HEK293 (cell line): ENCODE data around the gene P2RX6.

Source experiments
- CTCF ChIA-PET: fragments of 350-600 bp; formaldehyde crosslinking; extraction: SDS; loops from one replicate; lab custom pipeline; 2021; ENCODE audit warnings: antibody characterized with exemption; lab: Yijun Ruan, JAX
- POLR2A ChIA-PET: fragments of 300-600 bp; formaldehyde crosslinking; extraction: SDS; loops from one replicate; lab custom pipeline; 2020; ENCODE audit warnings: antibody characterized with exemption, inconsistent platforms; lab: Yijun Ruan, JAX
- H3K27ac ChIP-seq: fragments of 200-500 bp; sonication (Bioruptor generic); 2 replicates; pipeline ENCODE4 v1.5.1; 2014; ENCODE audit warnings: low read depth, low read length, control low read depth, inconsistent platforms; ENCODE audit errors: extremely low read depth
- H3K36me3 ChIP-seq, 2 experiments: fragments of 200-500 bp in 1 of 2; sonication (Bioruptor generic) in 1 of 2; 1 replicate in 1 of 2; 2 replicates in 1 of 2; pipeline ENCODE4 v1.5.1; 2014 to 2017; ENCODE audit warnings: inconsistent platforms in 2 of 2, low read length in 2 of 2; ENCODE audit not compliant: control insufficient read depth in 2 of 2, insufficient read depth in 1 of 2
- H3K4me1 ChIP-seq: fragments of 200-500 bp; sonication (Bioruptor generic); 2 replicates; pipeline ENCODE4 v1.5.1; 2014; ENCODE audit warnings: mild to moderate bottlenecking, low read length, inconsistent platforms; ENCODE audit not compliant: control insufficient read depth, insufficient read depth
- H3K4me3 ChIP-seq: 2 replicates; pipeline ENCODE4 v1.5.1; 2011; ENCODE audit warnings: low read depth, mild to moderate bottlenecking, control low read depth, low read length, moderate library complexity
- H3K9me3 ChIP-seq: fragments of 200-500 bp; sonication (Bioruptor generic); 2 replicates; pipeline ENCODE4 v1.5.1; 2014; ENCODE audit warnings: low read depth, low read length, inconsistent platforms; ENCODE audit not compliant: control insufficient read depth, insufficient read depth
- REPIN1 ChIP-seq: fragments of 450-650 bp; formaldehyde crosslinking; IDR thresholded peaks from 2 replicates; pipeline ENCODE4 v1.5.1; 2017; ENCODE audit warnings: missing biosample characterization, missing genetic modification characterization, low read depth
- SP2 ChIP-seq: fragments of 450-650 bp; formaldehyde crosslinking; IDR thresholded peaks from 2 replicates; pipeline ENCODE4 v1.5.1; 2016; ENCODE audit warnings: missing biosample characterization, missing genetic modification characterization
- ZBTB48 ChIP-seq: fragments of 450-650 bp; formaldehyde crosslinking; IDR thresholded peaks from 2 replicates; pipeline ENCODE4 v1.5.1; 2016; ENCODE audit warnings: missing biosample characterization, missing genetic modification characterization
- ZFP37 ChIP-seq: fragments of 450-650 bp; formaldehyde crosslinking; IDR thresholded peaks from 2 replicates; pipeline ENCODE4 v1.5.1; 2016; ENCODE audit warnings: missing biosample characterization, missing genetic modification characterization
- ZIC2 ChIP-seq: fragments of 450-650 bp; formaldehyde crosslinking; IDR thresholded peaks from 2 replicates; pipeline ENCODE4 v1.5.1; 2016; ENCODE audit warnings: missing biosample characterization, missing genetic modification characterization
- ZNF155 ChIP-seq: fragments of 450-650 bp; formaldehyde crosslinking; IDR thresholded peaks from 2 replicates; pipeline ENCODE4 v1.5.1; 2016; ENCODE audit warnings: missing biosample characterization, missing genetic modification characterization
- ZNF16 ChIP-seq: fragments of 450-650 bp; formaldehyde crosslinking; IDR thresholded peaks from 2 replicates; pipeline ENCODE4 v1.5.1; 2016; ENCODE audit warnings: low read depth, missing biosample characterization, missing genetic modification characterization
- ZNF202 ChIP-seq: fragments of 450-650 bp; formaldehyde crosslinking; IDR thresholded peaks from 2 replicates; pipeline ENCODE4 v1.5.1; 2016; ENCODE audit warnings: missing biosample characterization, missing genetic modification characterization, borderline replicate concordance
- ZNF211 ChIP-seq: fragments of 450-650 bp; formaldehyde crosslinking; IDR thresholded peaks from 2 replicates; pipeline ENCODE4 v1.5.1; 2016; ENCODE audit warnings: low read depth, missing biosample characterization, missing genetic modification characterization
- ZNF239 ChIP-seq: fragments of 450-650 bp; formaldehyde crosslinking; IDR thresholded peaks from 2 replicates; pipeline ENCODE4 v1.5.1; 2016; ENCODE audit warnings: missing biosample characterization, missing genetic modification characterization
- ZNF274 ChIP-seq, 2 experiments: fragments of 200-500 bp in 1 of 2; fragments of 450-650 bp in 1 of 2; sonication (Bioruptor generic) in 1 of 2; formaldehyde crosslinking in 1 of 2; IDR thresholded peaks; 2 replicates each; pipeline versions ENCODE4 v1.5.1 to v1.6.1; 2014 to 2016; ENCODE audit warnings: borderline replicate concordance in 1 of 2, inconsistent platforms in 1 of 2, low read length in 1 of 2, missing biosample characterization in 1 of 2, missing genetic modification characterization in 1 of 2
- ZNF324 ChIP-seq: fragments of 450-650 bp; formaldehyde crosslinking; IDR thresholded peaks from 2 replicates; pipeline ENCODE4 v1.5.1; 2016; ENCODE audit warnings: missing biosample characterization, missing genetic modification characterization
- ZNF514 ChIP-seq: fragments of 450-650 bp; formaldehyde crosslinking; IDR thresholded peaks from 2 replicates; pipeline ENCODE4 v1.5.1; 2016; ENCODE audit warnings: missing biosample characterization, missing genetic modification characterization
- ZNF530 ChIP-seq: fragments of 450-650 bp; formaldehyde crosslinking; IDR thresholded peaks from 2 replicates; pipeline ENCODE4 v1.5.1; 2016; ENCODE audit warnings: low read depth, missing biosample characterization, missing genetic modification characterization
- ZNF747 ChIP-seq: fragments of 450-650 bp; formaldehyde crosslinking; IDR thresholded peaks from 2 replicates; pipeline ENCODE4 v1.5.1; 2016; ENCODE audit warnings: missing biosample characterization, missing genetic modification characterization
- TF ChIP-seq, protein P1 (sequence below): fragments of 450-650 bp; formaldehyde crosslinking; IDR thresholded peaks from 2 replicates; pipeline ENCODE4 v1.5.1; 2016; ENCODE audit warnings: missing biosample characterization, missing genetic modification characterization
- TF ChIP-seq, protein P2 (sequence below): fragments of 450-650 bp; formaldehyde crosslinking; conservative IDR thresholded peaks from 2 replicates; pipeline ENCODE4 v1.5.1; 2016; ENCODE audit warnings: low read depth, missing biosample characterization, missing genetic modification characterization
- TF ChIP-seq, protein P3 (sequence below): fragments of 450-650 bp; formaldehyde crosslinking; IDR thresholded peaks from 2 replicates; pipeline ENCODE4 v1.5.1; 2016; ENCODE audit warnings: missing biosample characterization, missing genetic modification characterization

Gene P2RX6

DNA sequence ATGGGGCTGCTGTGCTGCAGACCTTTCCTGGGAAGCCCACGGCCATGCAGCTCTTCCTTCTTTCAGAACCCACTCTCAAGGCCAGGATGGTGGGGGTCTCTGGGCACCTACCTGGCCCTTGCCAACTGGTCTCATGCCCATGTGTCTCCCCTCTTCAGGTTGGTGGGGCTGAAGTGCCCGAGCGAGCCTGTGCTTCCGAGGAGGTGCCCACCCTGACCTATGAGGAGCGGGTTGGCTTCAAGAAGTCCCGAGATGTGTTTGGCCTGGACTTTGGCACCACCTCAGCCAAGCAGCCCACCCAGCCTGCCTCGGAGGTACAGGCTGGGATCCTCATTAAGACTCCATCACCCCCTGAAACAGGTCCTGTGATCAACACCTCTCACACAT lies 22.9 kb upstream of the P2RX6 start:
- H3K4me3 ChIP-seq = no peak overlapping the region
- no peaks in the 10 kb centered on the region for H3K4me1 ChIP-seq
- peaks cover 0 to 96% of the 10 kb centered on the region in 2 experiments; a peak in 1 of 3 replicates for H3K36me3 ChIP-seq
- TF ChIP-seq, protein P1, sequence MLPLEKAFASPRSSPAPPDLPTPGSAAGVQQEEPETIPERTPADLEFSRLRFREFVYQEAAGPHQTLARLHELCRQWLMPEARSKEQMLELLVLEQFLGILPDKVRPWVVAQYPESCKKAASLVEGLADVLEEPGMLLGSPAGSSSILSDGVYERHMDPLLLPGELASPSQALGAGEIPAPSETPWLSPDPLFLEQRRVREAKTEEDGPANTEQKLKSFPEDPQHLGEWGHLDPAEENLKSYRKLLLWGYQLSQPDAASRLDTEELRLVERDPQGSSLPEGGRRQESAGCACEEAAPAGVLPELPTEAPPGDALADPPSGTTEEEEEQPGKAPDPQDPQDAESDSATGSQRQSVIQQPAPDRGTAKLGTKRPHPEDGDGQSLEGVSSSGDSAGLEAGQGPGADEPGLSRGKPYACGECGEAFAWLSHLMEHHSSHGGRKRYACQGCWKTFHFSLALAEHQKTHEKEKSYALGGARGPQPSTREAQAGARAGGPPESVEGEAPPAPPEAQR (tag by site-specific recombination) = no peak
- no peak for TF ChIP-seq ZNF16
- no peak for TF ChIP-seq ZNF324 (tag by site-specific recombination)
- no peak for TF ChIP-seq ZNF202 (tag by site-specific recombination)
- no peak for TF ChIP-seq ZNF211
- TF ChIP-seq ZNF274 (IDR thresholded peaks at IDR 0.05; ENCODE audit: low read length) = no peak
- TF ChIP-seq ZNF274 (tag by site-specific recombination; IDR thresholded peaks at IDR 0.05; ENCODE audit: borderline replicate concordance) = no peak
- TF ChIP-seq ZNF239 = no peak
- TF ChIP-seq ZNF747 (tag by site-specific recombination) = no peak
- TF ChIP-seq ZNF155 (tag by site-specific recombination) = no peak
- TF ChIP-seq, all 188 proteins: peak for 0
- Histone ChIP-seq H3K27ac (no peak overlapping the region), H3K9me3 (no peaks in the 10 kb centered on the region)
- ChIA-PET CTCF (no interaction called here), POLR2A (interaction anchor here (1.4 to 2.4 kb wide), 2 partner anchors 10 kb away, joined by 6 to 22 read pairs; partner anchors contain the start of genes LZTR1 and THAP7)

DNA sequence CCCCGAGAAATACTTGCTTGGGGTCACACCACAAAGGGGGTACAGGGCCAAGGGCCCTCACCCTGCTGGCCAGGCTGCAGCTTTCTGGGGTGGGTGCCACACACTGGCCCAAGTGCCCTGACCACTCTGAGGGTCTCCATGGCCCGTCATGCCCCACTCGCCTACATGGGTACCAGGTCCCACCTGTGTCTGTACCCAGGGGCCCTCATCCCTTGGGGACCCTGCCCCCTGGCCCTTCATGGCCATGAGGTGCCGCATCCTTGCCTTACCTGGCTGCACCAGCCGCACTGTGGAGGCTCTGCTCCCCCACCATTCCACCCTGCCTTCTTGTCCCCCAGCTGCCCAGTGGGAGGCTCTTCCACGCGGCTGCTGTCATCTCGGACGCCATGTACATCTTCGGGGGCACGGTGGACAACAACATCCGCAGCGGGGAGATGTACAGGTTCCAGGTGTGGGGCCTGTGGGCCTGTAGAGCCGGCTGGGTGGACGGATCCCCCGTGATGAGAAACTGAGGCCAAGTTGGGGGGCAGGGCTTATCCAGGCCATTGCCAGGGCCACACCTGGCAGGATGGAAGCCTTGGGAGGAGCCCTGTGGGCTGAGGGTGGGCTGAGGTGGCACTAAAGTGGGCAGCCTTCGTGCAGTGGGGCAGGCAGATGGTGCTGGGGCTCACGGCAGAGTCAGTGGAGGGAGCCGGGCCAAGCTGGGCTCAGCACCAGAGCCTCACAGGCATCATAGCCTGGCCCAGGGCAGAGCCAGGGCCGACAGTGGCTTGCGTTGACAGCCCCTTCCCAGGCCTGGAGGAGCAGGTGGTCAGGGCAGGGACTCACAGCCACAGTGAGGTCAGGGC lies 22.3 kb upstream of the P2RX6 start:
- TF ChIP-seq ZIC2 (tag by site-specific recombination) (no peak), ZNF514 (tag by site-specific recombination) (no peak), ZBTB48 (tag by site-specific recombination) (no peak), ZNF530 (tag by site-specific recombination) (no peak), ZFP37 (no peak), REPIN1 (no peak), SP2 (tag by site-specific recombination) (no peak)
- TF ChIP-seq, protein P2, sequence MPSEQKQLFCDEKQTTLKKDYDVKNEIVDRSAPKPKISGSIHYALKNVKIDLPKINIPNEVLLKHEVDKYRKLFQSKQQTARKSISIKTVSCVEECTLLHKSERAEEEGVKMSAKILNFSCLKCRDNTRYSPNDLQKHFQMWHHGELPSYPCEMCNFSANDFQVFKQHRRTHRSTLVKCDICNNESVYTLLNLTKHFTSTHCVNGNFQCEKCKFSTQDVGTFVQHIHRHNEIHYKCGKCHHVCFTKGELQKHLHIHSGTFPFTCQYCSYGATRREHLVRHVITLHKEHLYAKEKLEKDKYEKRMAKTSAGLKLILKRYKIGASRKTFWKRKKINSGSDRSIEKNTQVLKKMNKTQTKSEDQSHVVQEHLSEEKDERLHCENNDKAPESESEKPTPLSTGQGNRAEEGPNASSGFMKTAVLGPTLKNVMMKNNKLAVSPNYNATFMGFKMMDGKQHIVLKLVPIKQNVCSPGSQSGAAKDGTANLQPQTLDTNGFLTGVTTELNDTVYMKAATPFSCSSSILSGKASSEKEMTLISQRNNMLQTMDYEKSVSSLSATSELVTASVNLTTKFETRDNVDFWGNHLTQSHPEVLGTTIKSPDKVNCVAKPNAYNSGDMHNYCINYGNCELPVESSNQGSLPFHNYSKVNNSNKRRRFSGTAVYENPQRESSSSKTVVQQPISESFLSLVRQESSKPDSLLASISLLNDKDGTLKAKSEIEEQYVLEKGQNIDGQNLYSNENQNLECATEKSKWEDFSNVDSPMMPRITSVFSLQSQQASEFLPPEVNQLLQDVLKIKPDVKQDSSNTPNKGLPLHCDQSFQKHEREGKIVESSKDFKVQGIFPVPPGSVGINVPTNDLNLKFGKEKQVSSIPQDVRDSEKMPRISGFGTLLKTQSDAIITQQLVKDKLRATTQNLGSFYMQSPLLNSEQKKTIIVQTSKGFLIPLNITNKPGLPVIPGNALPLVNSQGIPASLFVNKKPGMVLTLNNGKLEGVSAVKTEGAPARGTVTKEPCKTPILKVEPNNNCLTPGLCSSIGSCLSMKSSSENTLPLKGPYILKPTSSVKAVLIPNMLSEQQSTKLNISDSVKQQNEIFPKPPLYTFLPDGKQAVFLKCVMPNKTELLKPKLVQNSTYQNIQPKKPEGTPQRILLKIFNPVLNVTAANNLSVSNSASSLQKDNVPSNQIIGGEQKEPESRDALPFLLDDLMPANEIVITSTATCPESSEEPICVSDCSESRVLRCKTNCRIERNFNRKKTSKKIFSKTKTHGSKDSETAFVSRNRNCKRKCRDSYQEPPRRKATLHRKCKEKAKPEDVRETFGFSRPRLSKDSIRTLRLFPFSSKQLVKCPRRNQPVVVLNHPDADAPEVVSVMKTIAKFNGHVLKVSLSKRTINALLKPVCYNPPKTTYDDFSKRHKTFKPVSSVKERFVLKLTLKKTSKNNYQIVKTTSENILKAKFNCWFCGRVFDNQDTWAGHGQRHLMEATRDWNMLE = no peak
- TF ChIP-seq, protein P3, sequence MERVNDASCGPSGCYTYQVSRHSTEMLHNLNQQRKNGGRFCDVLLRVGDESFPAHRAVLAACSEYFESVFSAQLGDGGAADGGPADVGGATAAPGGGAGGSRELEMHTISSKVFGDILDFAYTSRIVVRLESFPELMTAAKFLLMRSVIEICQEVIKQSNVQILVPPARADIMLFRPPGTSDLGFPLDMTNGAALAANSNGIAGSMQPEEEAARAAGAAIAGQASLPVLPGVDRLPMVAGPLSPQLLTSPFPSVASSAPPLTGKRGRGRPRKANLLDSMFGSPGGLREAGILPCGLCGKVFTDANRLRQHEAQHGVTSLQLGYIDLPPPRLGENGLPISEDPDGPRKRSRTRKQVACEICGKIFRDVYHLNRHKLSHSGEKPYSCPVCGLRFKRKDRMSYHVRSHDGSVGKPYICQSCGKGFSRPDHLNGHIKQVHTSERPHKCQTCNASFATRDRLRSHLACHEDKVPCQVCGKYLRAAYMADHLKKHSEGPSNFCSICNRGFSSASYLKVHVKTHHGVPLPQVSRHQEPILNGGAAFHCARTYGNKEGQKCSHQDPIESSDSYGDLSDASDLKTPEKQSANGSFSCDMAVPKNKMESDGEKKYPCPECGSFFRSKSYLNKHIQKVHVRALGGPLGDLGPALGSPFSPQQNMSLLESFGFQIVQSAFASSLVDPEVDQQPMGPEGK = no peak
- no peaks in the 10 kb centered on the region for H3K4me1 ChIP-seq
- no peaks in the 10 kb centered on the region for H3K9me3 ChIP-seq
- H3K4me3 ChIP-seq = no peak overlapping the region
- H3K27ac ChIP-seq = no peak overlapping the region
- H3K36me3 ChIP-seq = peaks cover 0 to 96% of the 10 kb centered on the region in 2 experiments; a peak in 1 of 3 replicates
- POLR2A ChIA-PET = interaction anchor here (0.9 kb wide), 1 partner anchor 10 kb away, joined by 3 read pairs; the partner anchor contains the start of gene LZTR1
- CTCF ChIA-PET = interaction anchor here (0.7 kb wide), 1 partner anchor 1934 kb away, joined by 4 read pairs; no protein-coding TSS in a partner anchor
